GM19467 (cell line): ENCODE data around the gene VAC14.
A peak's percentile ranks its signal among the peaks of the same experiment; 100 is the strongest.
"Not testable (repeated sequence)": the region's sequence is repeated elsewhere in the genome, so short reads cannot be mapped to it uniquely, and the experiment has no call there.

Source experiments
- ATAC-seq: cut with Tn5 transposase; IDR thresholded peaks from one replicate; pipeline ENCODE4 v1.9.1; 2021; ENCODE audit warnings: mild to moderate bottlenecking, moderate library complexity; ENCODE audit not compliant: unreplicated experiment

The VAC14 gene

DNA sequence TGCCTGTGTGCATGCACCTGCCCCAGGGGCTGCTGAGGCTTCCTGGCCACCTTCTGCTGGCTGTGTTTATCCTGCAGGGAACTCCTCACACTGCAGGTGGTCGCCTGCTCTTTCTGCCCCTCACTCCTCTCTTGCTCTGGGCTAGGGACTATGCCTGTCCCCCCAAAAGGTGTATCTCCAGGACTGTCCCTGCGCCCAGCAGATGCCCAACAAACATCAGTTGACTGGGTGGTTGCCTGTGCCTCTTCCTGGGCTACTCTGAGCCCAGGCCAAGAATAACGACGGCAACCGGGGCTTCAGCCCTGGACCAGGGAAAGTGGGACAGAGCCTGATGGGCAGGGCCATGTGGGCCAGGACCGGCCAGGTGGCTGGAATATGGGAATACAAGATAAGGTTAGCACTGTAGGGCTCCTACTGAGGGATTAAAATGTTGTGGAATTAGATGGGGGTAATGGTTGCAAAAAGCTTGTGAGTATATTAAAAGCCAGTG is 55.4 kb downstream of the VAC14 start:
- ATAC-seq, result no peak

DNA sequence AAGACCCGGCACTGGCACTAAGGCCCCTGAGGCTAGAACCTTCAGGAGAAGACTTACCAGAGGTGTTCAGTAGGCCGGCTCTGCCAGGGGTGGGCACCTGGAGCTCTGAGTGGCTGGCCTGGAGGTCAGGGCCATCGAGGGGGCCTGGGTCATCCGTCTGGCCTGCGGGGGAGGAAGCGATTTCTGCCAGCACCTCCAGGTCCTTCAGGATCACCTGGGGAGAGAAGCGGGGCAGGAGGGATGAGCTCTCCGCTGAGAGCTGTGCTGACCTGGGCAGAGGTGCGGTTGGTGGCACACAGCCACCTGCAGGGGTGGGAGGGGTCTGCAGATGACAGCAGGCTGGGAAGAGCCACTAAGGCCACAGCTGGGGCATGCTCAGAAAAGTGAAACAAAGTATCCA is 56.6 kb downstream of the VAC14 start:
- no peak for ATAC-seq

DNA sequence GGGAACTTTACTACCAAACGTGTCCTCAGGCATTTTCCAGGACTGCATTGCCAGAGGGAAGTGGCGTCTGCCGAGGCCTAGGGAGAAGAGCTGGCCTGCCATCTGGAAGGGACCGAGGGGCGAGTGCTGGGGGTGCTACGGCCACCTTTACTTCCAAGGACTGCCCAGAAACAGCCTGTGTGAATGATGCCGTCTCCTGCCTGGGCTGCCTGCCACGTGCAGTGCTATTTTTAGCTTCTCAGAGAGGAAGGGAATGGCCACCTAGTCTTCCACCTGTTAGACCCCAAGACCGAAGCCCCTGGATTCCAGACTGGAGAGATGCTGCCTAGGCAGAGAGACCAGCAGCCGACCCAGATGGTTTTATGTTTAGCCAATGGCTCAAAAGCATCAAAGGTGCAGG is 57.2 kb downstream of the VAC14 start:
- ATAC-seq, result no peak

DNA sequence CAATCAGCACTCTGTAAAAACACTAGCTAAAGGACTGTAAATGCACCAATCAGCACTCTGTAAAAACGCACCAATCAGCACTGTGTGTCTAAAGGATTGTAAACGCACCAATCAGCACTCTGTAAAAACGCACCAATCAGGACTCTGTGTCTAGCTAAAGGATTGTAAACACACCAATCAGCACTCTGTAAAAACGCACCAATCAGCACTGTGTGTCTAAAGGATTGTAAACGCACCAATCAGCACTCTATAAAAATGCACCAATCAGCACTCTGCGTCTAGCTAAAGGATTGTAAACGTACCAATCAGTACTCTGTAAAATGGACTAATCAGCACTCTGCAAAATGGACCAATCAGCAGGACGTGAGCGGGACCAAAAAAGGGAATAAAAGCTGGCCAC is 58.0 kb downstream of the VAC14 start:
- ATAC-seq, result not testable (repeated sequence)

DNA sequence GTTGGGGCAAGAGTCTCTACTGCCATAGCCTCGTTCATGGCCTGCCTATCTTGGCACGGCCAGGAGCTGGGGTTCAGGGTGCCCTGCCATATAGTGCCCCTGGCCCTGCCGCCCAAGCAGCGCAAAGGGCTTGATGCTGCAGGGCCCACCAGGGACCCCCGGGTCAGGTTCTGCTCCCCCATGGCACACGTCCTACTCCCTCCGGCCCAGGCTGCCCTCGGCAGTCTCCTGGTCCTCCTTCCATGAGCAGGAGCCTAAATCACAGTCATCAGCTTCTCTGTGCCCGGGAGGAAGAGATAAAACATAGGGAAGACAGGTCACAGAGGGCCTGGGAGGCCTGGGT is 59.2 kb downstream of the VAC14 start:
- ATAC-seq, result no peak

DNA sequence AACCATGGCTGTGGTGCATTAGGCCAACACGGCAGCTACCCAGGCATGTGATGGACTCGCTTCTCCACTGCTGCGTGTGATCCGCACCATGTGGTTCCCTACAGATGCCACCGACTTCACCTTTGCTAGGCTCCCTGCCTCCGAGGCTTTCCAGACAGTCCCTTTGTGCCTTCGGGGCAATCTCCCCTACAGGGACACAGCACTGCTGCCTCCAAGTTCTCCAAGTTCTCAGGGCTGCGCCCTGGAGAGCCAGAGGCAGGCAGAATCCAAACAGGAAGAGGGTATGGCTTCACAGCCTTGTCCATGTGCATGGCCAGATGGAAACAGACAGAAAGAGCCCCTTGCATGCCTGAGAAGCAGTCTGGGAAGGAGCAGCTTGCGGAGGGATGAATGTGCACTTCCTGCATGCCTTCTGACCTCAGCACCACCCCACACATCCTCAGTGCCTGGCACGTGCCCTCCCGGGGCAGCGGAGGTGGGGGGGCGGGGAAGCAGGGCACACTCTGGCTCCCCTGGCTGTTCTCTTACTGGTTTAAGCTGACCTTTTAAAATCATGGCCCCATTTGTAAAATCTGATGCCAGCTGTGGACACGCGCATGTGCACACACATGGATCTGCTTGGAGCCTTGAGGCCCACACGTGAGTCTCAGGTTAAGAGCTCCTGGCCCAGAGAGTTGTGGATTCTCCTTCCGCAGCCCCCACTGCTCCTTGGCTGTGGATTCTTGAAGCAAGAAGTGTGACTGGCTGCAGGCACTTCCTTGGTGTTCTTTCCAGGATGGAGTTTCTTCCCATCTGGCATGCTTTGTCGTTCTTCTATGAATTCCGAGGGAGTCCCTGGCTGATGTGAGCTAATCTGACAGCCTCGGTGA is 59.8 kb downstream of the VAC14 start:
- no peak for ATAC-seq

DNA sequence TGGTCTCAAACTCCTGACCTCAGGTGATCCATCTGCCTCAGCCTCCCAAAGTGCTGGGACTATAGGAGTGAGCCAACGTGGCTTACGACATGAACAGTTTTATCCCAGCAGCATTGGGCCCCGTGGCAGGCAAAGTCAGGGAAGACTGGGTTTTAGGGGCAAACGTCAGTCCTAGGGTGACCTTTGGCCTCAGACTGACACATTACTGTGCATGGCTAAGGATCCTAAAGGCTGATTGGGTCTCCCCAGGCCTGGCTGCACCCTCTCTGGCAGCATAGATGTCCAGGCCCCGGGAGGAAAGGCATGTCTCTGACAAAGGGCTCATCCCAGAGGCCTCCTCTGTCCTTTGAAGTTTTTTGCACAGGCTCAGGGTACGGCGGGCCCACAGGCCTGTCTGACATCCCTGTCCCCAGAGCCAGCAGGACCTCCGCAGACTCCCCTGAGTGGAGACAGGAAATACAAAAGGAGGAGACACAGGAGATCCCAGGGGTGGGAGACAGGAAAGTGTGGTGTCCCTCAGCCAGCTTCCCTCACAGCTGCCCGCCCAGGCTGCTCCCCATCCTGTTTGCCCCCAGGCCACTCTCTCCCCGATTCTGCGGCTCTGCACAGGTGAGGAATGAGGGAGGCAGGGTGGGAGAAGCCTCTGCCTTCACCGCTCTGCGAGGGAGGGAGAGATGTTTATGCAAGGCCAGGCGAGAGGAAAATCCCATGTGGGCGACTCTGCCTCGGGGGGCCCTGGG is 60.6 kb downstream of the VAC14 start:
- ATAC-seq, result no peak

DNA sequence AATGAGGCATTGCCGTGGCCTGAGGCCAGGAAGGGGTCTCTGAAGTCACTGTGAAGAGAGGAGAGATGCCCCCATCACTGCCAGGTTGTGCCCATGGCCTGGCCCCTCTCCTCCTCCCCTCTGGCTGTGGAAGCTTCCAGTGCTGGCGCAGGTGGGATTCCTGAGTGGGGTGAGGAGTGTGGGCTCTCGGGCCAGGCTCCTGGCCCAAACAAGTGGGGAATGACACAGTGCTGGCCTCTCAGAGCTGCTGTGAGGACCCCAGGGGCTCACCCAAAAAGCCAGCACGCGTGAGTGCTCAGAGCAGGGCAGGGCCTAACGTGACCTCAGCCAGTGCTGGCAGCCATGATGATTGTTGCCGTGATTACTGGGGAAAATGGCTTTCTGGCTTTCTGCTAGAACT is 61.6 kb downstream of the VAC14 start:
- no peak for ATAC-seq

DNA sequence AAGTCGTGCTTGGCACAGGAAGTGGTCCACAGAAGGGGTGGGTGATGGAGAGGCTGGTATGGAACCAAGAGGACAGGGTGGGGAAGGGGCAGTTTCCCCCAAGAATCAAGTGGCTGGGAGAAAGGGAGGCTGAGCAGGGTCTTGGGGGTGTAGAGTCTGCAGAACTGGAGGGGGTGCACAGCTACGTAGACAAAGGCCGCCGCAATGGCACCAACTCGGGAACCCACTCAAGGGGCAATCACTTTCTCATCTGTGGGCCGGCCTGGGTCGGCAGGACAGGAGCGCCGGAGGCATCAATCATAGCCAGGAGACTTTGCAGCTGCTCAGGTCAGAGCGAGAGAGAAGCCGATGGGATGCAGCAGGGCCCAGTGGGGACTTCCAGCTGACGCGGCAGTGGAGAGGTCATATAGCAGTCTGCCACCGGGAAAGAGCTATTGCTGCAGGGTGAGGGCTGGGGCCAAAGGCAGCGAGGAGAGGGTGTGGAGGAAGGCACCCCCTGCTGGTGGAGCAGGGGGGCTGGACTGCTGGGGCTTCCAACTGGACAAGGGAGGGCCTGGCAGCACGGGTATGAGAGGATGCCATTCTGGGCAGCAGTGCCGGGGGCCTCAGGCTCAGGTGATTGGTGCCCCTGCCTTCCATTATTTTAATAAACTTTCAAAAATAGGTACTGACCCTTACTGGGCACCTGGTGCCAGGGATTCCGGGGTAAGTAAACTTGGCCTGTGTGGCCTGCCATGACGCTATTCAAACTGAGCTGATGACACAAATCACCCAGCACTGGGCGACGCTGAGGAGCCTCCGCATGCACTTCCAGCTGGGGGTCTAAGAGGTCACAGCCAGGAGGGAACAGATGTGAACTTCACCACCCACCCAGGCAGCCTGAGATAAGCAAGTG is 62.6 kb downstream of the VAC14 start:
- no peak for ATAC-seq

DNA sequence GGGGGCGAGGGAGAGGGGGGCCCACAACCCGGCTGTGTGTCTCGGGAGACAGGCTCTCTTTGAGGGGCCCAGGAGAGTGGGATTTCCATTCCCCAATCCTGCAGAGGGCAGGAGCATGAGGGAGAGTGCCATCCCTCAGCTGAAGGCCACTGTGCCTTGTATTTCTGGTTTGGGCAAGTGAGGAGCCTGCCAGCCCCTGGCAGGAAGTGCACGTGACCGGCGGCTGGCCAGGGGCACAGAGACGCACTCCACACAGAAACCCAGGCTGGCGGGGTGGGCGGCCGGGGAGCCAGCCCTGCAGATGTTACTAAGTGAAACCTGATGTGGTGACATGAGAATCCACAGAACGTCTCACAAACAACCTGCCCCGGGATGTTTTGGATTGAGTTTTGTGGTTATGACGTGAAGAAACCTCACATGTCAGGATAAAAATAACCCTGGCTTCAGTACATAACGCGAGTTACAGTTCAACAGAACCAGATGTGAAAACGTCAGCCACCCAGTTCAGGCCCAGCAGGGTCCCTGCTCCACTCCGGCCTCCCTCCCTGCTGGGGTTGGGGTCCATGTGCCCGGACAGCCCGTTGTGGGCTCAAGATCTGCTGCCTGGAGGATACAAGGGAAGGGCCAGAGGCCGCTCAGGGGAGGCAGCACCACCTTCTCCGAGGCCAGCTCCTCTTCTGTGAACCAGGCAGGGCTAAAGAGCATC is 63.4 kb downstream of the VAC14 start:
- ATAC-seq, result peak; percentile 87

DNA sequence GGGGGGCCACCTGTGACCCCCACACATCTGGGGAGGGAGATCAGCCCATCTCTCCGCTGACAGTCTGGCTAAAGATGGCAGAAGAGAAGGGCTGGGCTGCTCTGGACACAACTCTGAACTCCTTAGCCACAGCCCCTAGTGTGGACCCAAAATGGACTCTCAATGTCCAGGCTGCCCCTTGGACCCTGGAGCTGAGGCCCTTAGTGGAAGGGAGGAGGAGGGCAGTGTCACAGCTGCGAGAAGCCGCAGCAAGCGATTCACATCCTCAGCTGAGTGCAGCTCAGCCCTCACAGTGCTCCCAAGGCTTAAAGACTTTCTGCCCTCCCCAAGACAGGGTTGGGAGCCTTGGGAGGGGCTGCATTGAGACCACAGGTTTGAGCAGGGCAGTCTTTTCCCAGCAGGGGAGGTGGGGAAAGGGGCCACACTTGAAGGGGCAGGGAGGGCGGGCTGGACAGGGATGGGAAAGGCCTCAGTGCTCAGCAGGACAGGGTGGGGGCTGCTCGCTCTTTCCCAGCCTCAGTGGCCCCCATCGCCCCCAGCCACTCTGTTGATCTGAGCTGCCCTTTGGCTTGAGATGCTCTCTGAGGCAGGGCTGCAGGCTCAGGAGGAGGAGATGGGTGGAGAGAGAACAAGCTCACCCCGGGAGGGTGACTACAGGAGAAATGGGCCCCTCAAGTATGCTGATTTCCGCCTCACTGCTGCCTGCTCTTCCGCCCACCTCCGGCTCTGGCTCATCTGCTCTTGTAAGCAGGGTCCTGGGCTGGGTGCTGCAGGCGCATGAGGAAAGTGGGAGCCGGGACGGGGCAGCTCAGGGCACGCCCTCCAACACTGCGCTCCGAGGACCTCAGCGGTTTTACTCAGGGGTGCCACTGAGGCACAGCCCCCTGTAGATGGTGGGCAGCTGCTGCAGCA is 64.2 kb downstream of the VAC14 start:
- ATAC-seq, result no peak

DNA sequence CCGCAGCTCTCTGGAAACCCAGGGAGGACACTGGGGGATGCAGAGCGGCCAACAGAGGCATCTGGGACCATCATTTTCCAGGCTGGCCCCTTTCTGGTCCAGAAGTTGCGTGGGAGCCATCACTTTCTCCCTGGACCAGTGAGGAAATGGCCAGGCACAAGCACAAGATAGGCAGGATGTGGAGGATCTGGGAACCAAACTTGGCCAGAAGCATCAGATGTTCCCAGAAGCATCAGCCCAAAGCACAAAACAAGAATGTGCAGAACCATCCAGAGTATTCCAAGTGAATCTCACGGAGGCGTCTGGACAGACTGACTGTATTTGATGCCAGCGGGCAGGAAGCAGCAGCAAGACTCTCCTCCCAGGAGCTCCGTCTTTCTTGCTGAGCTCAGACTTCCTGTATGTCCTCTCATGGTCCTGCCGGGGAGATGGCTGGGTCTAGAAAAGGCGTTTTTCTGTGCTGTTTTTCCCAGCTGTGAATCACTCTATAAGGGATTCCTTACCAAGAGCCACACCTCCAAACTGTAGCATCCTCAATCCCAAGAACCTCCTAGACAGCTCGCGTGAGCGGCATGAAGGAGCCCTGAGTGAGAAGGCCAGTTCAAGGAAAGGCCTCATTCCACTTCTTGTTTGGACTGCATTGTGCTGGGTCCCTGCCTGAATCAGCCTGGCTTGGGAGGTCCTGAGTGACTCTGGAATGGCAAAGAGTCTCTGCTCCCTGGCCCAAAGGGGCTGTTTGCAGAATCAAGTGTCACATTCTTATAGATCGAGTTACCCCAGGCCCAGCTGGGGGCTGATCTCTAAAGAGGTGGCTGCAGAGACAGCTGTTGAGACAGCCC is 65.6 kb downstream of the VAC14 start:
- ATAC-seq, result no peak

DNA sequence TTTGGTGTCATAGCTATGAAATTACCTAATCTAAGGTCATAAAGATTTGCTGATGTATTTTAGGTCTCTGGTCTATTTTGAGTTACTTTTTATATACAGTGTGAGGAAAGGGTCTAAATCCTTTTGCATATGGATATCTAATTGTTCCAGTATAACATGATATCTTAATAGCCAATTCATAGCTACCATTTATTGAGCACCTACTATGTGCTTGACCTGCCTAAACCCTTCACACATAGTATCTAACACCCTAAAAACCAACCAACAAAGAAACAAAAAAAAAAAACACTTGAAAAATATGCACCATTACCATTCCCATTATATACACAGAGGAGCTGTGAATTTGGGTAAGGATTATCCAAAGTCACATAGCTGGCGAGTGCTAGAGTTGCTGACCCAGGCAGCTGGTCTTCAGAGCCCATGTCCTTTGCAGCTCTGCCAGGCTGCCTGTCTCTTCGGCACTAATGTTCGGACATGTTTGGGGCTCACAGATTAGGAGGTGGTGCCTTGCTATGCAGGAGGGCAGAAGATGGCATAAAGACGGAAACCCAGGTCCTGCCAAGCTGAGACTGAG is 66.3 kb downstream of the VAC14 start:
- no peak for ATAC-seq

DNA sequence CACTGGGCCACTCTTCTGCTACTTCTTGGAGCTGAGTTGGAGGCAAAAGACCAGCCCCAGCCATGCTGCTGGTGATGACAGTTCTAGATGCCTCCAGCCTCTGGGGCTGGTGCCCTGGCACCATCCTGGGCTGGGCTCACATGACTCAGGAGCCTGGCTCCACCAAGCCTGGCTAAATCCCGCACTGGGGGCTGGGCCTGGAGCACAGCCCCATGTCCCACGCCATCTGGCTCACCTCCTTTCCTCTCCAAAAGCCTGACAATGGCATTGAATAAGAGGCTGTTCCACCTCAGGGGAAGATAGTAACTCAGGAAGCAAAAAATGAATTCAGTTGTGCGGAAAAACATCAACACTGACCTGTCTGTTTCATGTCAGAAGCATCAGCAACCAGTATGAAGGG is 70.0 kb downstream of the VAC14 start:
- no peak for ATAC-seq

DNA sequence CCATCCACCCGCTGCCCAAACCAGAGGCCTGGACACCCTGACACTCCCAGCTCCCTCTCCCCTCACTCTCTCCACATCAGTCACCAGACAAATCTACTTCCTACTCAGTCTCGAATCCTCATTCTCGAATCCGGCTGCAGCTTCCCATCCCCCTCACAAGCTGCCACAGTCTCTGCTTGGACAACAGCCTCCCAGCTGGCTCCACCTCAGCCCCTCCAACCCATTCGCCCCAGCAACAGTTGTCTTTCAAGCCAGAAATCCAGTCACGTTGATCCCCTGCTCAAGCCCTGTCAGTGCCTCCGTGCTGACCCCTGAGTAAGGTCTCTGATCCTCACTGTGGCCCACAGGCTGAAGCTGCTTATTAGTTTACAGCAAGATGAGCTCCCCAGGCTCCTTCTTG is 70.9 kb downstream of the VAC14 start:
- ATAC-seq, result no peak

DNA sequence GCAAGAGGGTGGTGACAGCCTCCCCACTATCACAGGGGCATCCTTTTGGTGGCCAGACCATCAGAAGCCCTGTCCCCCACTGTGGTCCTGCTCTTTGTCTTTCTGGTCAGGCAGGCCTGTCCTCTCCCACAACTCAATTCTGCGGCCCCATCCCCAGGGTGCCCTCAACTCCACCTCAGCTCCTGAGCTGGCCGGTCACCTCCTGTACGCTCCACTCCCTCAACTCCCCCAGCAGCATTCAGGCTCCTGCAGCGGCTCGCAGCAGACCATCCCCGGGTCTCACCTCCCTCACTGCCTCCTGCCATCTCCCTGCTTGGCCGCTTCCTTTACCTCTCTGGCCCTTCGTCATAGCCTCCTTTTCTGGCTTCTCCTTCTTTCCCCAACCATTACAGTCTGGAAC is 71.7 kb downstream of the VAC14 start:
- no peak for ATAC-seq

DNA sequence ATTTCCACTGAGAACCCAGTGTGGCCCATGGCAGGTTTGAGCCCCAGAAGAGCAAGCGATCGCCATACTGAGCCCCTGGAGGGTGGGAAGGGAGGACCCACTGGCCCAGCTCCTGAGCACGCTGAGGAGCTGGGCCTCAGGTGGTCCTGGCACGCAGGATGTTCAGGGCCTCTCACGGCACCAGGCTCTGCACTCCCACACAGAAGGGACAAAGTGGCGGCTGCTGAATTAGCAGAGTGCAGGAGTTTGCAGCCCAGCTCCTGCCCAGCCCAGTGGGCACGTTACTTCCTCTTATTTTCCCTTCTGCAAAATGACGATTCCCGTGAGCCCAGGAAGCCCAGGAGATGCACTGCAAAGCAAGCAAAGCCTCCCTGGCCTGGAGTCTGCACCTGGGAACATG is 72.8 kb downstream of the VAC14 start:
- ATAC-seq, result no peak

DNA sequence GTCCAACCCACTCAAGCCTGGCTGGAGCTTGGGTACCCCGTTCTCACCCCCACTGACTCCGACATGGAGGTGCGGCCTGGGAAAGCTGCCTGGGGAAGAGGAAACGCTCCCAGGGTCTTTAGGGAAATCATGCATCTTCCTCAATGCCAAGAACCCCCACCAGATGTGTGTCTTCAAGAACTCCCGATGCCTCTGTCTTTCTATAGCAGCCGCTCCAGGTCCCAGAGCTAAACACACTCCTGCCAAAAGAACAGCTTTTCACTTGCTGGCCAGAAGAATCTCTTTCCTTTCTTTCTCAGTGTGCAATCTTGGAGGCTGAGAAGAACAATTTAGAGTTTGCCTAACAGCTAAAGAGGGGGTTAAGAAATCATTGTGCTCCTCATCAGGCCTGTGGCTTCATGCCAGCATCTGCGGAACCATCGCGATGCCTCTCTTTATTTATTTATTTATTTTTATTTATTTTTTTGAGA is 74.0 kb downstream of the VAC14 start:
- no peak for ATAC-seq
